Measurements from ENCODE around the gene ENPP6.

Gene ENPP6

GRCh38 chr4:184189966-184190365 lies 27.7 kb downstream of the ENPP6 start:
- Histone ChIP-seq H3K4me3 (ENCODE audit: low read depth in 1 of 2, low read length in 1 of 2) (no peak overlapping the region), H3K4me1 (ENCODE audit: control insufficient read depth in 1 of 2, insufficient read depth in 1 of 2, low read depth in 1 of 2, low read length in 1 of 2) (no peaks in the 10 kb centered on the region), H3K9me3 (no peaks in the 10 kb centered on the region), H3K27me3 (no peaks in the 10 kb centered on the region), H3K27ac (no peak overlapping the region), H3K36me3 (no peaks in the 10 kb centered on the region)
- no peak for TF ChIP-seq CTCF (IDR thresholded peaks at IDR 0.05)

DNA sequence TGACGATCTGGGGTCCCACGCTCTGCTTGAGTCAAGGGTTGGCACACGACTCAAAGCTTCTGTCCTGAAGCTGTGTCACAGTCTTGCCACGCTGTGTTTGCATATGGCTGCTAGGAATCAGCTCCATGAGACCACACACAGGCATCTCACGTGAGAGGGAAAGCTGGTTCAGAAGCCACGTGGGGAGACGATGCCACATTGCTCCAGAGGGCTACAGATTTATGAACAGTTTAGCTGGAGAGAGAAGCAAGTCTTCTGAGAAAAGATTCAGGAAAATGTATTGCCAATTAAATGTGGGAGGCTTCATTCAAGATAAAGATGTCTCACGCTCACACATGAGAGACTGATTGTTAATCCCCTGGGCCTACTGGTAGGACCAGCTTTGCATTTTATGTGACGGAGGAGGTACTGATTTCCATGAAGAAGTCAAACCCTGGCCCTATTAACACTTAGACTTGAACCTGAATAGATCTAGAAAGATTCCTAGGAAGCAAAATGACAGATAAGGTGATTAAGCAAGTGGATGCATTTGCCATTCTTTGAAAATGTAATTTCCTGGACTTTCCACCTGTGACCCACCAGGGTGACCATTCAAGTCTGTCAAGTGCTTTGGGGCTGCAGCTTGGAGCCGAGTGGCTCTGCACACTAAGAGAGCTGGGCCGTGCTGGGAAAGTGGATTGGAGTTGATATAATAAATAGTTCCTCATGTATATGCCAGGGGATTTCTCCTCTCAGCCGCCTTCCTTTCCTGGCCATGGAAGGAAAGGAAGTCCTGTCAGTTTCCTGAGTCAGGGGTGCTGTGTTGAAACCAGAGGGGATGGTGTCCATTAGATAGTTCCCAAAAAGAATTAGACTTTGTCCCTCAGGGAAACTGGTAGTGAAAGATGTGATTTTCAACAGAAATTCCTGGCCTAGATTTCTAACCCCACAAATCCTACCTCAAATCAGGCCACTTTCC lies 29.0 kb downstream of the ENPP6 start:
- Histone ChIP-seq H3K9me3 (no peaks in the 10 kb centered on the region), H3K27me3 (peaks cover 3% of the 10 kb centered on the region), H3K36me3 (no peaks in the 10 kb centered on the region), H3K4me1 (ENCODE audit: control insufficient read depth in 1 of 2, insufficient read depth in 1 of 2, low read depth in 1 of 2, low read length in 1 of 2) (no peaks in the 10 kb centered on the region), H3K27ac (no peak overlapping the region), H3K4me3 (ENCODE audit: low read depth in 1 of 2, low read length in 1 of 2) (no peak overlapping the region)
- TF ChIP-seq CTCF (IDR thresholded peaks at IDR 0.05): no peak

- no peak overlapping the region for H3K4me3 ChIP-seq (ENCODE audit: low read depth in 1 of 2, low read length in 1 of 2)
- no peak overlapping the region for H3K27ac ChIP-seq
- H3K4me1 ChIP-seq (ENCODE audit: control insufficient read depth in 1 of 2, insufficient read depth in 1 of 2, low read depth in 1 of 2, low read length in 1 of 2): no peaks in the 10 kb centered on the region
- H3K27me3 ChIP-seq: peaks cover 25% of the 10 kb centered on the region
- no peaks in the 10 kb centered on the region for H3K9me3 ChIP-seq
- no peaks in the 10 kb centered on the region for H3K36me3 ChIP-seq
- TF ChIP-seq CTCF (IDR thresholded peaks at IDR 0.05): no peak
Measured at GRCh38 chr4:184177271-184177670, 40.4 kb downstream of the ENPP6 start.

DNA sequence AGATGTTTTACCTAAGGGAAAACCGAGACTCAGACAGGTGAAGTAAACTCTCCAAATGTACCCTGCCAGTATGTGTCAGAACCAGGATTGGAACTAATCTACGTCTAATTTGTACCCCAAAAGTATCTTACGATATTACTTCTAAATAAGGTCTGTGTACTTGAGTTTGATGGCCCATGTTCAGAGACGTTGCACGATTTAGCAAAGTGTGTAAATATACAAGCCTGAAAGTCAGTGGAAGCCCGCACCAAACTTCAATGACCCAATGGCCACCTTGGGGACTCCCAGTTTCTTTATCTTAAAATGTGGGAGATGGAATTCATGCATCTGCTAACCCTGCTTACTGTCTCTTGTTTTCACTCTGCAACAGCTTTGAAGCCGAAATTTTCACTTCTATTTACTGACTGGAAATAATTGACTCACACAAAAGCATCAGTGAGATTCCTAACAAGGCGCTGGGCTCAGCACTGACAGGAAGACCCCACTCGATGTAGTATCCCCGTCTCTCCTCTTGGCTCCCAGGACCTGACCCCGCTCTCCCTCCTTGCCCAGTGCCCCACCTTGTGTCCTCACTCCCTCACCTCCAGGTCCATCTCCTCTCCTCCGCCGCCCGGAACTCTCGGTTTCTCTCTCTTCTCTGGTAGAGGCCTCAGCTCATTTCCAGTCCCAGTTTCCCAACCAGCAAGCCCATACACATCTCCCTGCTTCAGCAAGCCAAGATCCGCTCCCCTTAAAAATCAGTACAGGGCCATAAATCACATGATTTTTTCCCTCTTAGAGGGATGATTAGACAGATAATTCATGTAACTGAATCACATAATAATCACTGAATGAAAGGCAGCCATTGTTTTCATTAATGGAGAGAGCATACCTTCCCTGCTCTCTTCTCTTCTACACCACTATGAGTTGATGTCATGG lies 42.8 kb downstream of the ENPP6 start:
- Histone ChIP-seq H3K9me3 (no peaks in the 10 kb centered on the region), H3K27ac (no peak overlapping the region), H3K36me3 (no peaks in the 10 kb centered on the region), H3K27me3 (peaks cover 35% of the 10 kb centered on the region), H3K4me3 (ENCODE audit: low read depth in 1 of 2, low read length in 1 of 2) (no peak overlapping the region), H3K4me1 (ENCODE audit: control insufficient read depth in 1 of 2, insufficient read depth in 1 of 2, low read depth in 1 of 2, low read length in 1 of 2) (no peaks in the 10 kb centered on the region)
- TF ChIP-seq CTCF (IDR thresholded peaks at IDR 0.05): no peak

GRCh38 chr4:184171011-184171410 lies 46.7 kb downstream of the ENPP6 start:
- no peaks in the 10 kb centered on the region for H3K36me3 ChIP-seq
- H3K9me3 ChIP-seq: no peaks in the 10 kb centered on the region
- no peak overlapping the region for H3K4me3 ChIP-seq (ENCODE audit: low read depth in 1 of 2, low read length in 1 of 2)
- peaks cover 8% of the 10 kb centered on the region in 2 experiments for H3K4me1 ChIP-seq (ENCODE audit: control insufficient read depth in 1 of 2, insufficient read depth in 1 of 2, low read depth in 1 of 2, low read length in 1 of 2)
- peaks cover 55% of the 10 kb centered on the region for H3K27me3 ChIP-seq
- H3K27ac ChIP-seq: no peak overlapping the region
- TF ChIP-seq CTCF (IDR thresholded peaks at IDR 0.05): no peak

Measured in neutrophil (primary cell).